ENCODE results near the gene AMER3. TPM values are rescaled to one million over a fixed set of nuclear protein-coding genes. Genes with fewer than 3 reads are reported as not detected.

The AMER3 gene
- total and polyA plus RNA-seq, 2 donors from 2014 or later, result not detected

DNA sequence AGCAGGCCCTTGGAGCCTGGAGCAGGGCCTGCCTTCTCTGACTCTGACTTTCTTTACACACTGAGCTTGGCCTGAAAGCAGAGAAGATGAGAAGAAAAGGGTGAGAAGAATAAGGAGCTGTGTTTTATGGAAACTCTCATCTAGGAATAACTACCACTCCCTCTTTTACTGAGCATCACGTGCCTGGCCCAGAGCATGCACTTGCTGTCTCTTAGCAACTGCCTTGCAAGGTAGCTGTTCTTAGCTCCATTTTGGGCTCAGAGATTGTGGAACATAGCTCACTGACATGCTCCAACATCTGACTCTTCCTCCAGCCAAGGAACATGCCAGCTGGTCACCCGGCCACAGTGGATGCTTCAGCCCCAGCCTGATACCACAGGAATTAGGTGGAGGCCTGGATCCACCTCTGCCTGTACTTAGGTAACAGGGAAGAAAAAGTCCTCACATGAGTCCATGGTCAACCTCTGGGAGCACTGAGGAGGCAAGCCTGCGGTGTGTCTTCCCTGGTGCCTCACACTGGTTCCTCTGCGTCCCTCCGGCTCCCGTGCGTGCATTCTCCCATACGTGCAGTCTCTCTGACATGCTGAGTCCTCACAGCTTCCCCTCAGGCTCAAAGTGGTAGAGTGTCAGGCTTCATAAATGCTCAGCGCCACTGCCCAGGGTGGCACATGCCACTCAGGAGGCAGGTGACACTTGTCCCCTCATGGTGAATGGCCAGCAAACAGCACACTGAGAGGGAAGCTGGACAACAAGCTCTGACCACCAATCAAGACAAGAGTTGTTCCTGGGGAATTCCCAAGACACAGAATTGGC, 35.7 kb downstream of the AMER3 start:
- Histone ChIP-seq H3K4me1 (ENCODE audit: control insufficient read depth in 2 of 3, insufficient read depth in 2 of 3, low read depth in 1 of 3, low read length in 3 of 3) (no peaks in the 10 kb centered on the region), H3K9ac (ENCODE audit: low read length in 3 of 3) (no peak overlapping the region), H3K4me3 (ENCODE audit: low read length in 3 of 3) (no peak overlapping the region), H3K27ac (ENCODE audit: low read depth in 2 of 2, low read length in 2 of 2) (peak overlapping the region in 1 of 2 donors; percentile 48), H3K27me3 (ENCODE audit: control insufficient read depth, insufficient read depth, low read length) (no peaks in the 10 kb centered on the region), H3K9me3 (ENCODE audit: control insufficient read depth in 2 of 3, insufficient read depth in 1 of 3, low read length in 3 of 3) (no peaks in the 10 kb centered on the region), H3K36me3 (ENCODE audit: control insufficient read depth in 2 of 3, insufficient read depth in 3 of 3, low read length in 3 of 3) (no peaks in the 10 kb centered on the region)
- DNase-seq, result no peak
- TF ChIP-seq, protein P1, sequence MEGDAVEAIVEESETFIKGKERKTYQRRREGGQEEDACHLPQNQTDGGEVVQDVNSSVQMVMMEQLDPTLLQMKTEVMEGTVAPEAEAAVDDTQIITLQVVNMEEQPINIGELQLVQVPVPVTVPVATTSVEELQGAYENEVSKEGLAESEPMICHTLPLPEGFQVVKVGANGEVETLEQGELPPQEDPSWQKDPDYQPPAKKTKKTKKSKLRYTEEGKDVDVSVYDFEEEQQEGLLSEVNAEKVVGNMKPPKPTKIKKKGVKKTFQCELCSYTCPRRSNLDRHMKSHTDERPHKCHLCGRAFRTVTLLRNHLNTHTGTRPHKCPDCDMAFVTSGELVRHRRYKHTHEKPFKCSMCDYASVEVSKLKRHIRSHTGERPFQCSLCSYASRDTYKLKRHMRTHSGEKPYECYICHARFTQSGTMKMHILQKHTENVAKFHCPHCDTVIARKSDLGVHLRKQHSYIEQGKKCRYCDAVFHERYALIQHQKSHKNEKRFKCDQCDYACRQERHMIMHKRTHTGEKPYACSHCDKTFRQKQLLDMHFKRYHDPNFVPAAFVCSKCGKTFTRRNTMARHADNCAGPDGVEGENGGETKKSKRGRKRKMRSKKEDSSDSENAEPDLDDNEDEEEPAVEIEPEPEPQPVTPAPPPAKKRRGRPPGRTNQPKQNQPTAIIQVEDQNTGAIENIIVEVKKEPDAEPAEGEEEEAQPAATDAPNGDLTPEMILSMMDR (IDR thresholded peaks at IDR 0.05; ENCODE audit: borderline replicate concordance, extremely low read depth, insufficient read depth), result no peak
- intact Hi-C loops (cut with DNase I), result no loop called here
- FAIRE-seq, result no peak

DNA sequence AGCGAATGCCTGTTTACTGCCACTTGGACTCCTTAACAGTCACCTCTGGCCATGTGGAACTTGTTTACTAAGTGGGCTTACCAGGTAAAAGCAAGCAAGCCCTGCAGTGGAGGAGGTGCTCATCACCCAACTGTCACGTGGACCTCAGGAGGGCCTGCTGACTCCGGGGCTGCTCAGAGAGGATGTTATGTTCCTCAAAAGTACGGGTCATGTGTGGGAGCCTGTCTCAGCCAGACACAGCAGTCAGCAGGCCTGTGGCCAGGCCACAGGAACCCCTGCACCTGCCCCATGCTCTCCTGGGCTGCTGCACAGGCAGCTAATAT, 36.2 kb downstream of the AMER3 start:
- Histone ChIP-seq H3K4me3 (ENCODE audit: low read length in 3 of 3) (no peak overlapping the region), H3K9ac (ENCODE audit: low read length in 3 of 3) (no peak overlapping the region), H3K27ac (ENCODE audit: low read depth in 2 of 2, low read length in 2 of 2) (peak overlapping the region in 1 of 2 donors; percentile 48), H3K4me1 (ENCODE audit: control insufficient read depth in 2 of 3, insufficient read depth in 2 of 3, low read depth in 1 of 3, low read length in 3 of 3) (no peaks in the 10 kb centered on the region), H3K27me3 (ENCODE audit: control insufficient read depth, insufficient read depth, low read length) (no peaks in the 10 kb centered on the region), H3K36me3 (ENCODE audit: control insufficient read depth in 2 of 3, insufficient read depth in 3 of 3, low read length in 3 of 3) (no peaks in the 10 kb centered on the region), H3K9me3 (ENCODE audit: control insufficient read depth in 2 of 3, insufficient read depth in 1 of 3, low read length in 3 of 3) (no peaks in the 10 kb centered on the region)
- TF ChIP-seq, protein P1 (IDR thresholded peaks at IDR 0.05; ENCODE audit: borderline replicate concordance, extremely low read depth, insufficient read depth), result no peak
- intact Hi-C loops (cut with DNase I), result no loop called here
- DNase-seq (no peak), FAIRE-seq (no peak)

- TF ChIP-seq, protein P1 (IDR thresholded peaks at IDR 0.05; ENCODE audit: borderline replicate concordance, extremely low read depth, insufficient read depth), result no peak
- Histone ChIP-seq H3K27me3 (ENCODE audit: control insufficient read depth, insufficient read depth, low read length) (no peaks in the 10 kb centered on the region), H3K36me3 (ENCODE audit: control insufficient read depth in 2 of 3, insufficient read depth in 3 of 3, low read length in 3 of 3) (no peaks in the 10 kb centered on the region), H3K9me3 (ENCODE audit: control insufficient read depth in 2 of 3, insufficient read depth in 1 of 3, low read length in 3 of 3) (no peaks in the 10 kb centered on the region), H3K27ac (ENCODE audit: low read depth in 2 of 2, low read length in 2 of 2) (no peak overlapping the region), H3K9ac (ENCODE audit: low read length in 3 of 3) (no peak overlapping the region), H3K4me3 (ENCODE audit: low read length in 3 of 3) (no peak overlapping the region), H3K4me1 (ENCODE audit: control insufficient read depth in 2 of 3, insufficient read depth in 2 of 3, low read depth in 1 of 3, low read length in 3 of 3) (peaks cover 0 to 6% (median 0%) of the 10 kb centered on the region in 3 donors)
- DNase-seq, result no peak
- intact Hi-C loops (cut with DNase I), result loop anchor here (5.0 kb wide), 1 partner anchor 77 kb away; no protein-coding TSS in a partner anchor
- no peak for FAIRE-seq
Measured at GRCh38 chr2:130795431-130795830, 40.1 kb downstream of the AMER3 start.

All from kidney (tissue), 14 donors.